Smooth muscle cell (in vitro differentiated cells): Measurements from ENCODE around the gene PAGE2. TPM values are rescaled to one million over a fixed set of nuclear protein-coding genes. Genes with fewer than 3 reads are reported as not detected.

ENCODE experiments used
- DNase-seq: peaks from one replicate; lab custom pipeline; 2025; ENCODE audit not compliant: unreplicated experiment; lab: John Stamatoyannopoulos, UW
- H2AFZ ChIP-seq: fragments of 200-600 bp; sonication (generic); 2 replicates; pipeline ENCODE4 v1.6.0; 2016; ENCODE audit warnings: antibody characterized with exemption, low read depth, mild to moderate bottlenecking
- H3F3A ChIP-seq: fragments of 200-600 bp; sonication (generic); 2 replicates; pipeline ENCODE4 v1.6.0; 2017; ENCODE audit warnings: antibody characterized with exemption, low read depth
- H3K27ac ChIP-seq: fragments of 200-600 bp; sonication (generic); 2 replicates; pipeline ENCODE4 v1.5.1; 2016; ENCODE audit warnings: low read depth, mild to moderate bottlenecking
- H3K27me3 ChIP-seq: fragments of 200-600 bp; sonication (generic); 2 replicates; pipeline ENCODE4 v1.6.1; 2016; ENCODE audit warnings: low read depth, mild to moderate bottlenecking
- H3K36me3 ChIP-seq: fragments of 200-600 bp; sonication (generic); 2 replicates; pipeline ENCODE4 v1.5.1; 2016; ENCODE audit warnings: low read depth
- H3K4me1 ChIP-seq: fragments of 200-600 bp; sonication (generic); 2 replicates; pipeline ENCODE4 v1.5.1; 2016; ENCODE audit warnings: low read depth
- H3K4me2 ChIP-seq: fragments of 200-600 bp; sonication (generic); 2 replicates; pipeline ENCODE4 v1.6.0; 2016; ENCODE audit warnings: mild to moderate bottlenecking
- H3K4me3 ChIP-seq: fragments of 200-600 bp; sonication (generic); 2 replicates; pipeline ENCODE4 v1.5.1; 2016; ENCODE audit warnings: mild to moderate bottlenecking
- H3K79me2 ChIP-seq: fragments of 200-600 bp; sonication (generic); 2 replicates; pipeline ENCODE4 v1.6.0; 2016; ENCODE audit warnings: low read depth, mild to moderate bottlenecking
- H3K9ac ChIP-seq: fragments of 200-600 bp; sonication (generic); 2 replicates; pipeline ENCODE4 v1.6.0; 2016; ENCODE audit warnings: low read depth
- H3K9me3 ChIP-seq: fragments of 200-600 bp; sonication (generic); replicated peaks from 2 replicates; pipeline ENCODE4 v1.5.1; 2016; ENCODE audit warnings: low read depth
- H4K20me1 ChIP-seq: fragments of 200-600 bp; sonication (generic); 2 replicates; pipeline ENCODE4 v1.6.0; 2016; ENCODE audit warnings: low read depth
- CTCF ChIP-seq: fragments of 200-600 bp; sonication (generic); IDR thresholded peaks from 2 replicates; pipeline ENCODE4 v1.5.1; 2017; ENCODE audit warnings: borderline replicate concordance, mild to moderate bottlenecking, antibody characterized with exemption; ENCODE audit not compliant: insufficient read depth, poor library complexity, severe bottlenecking
- WGBS: methylation state at CpG from one replicate; pipeline ENCODE4 v1.1.7; 2016; ENCODE audit warnings: low lambda C conversion rate; 5-methylcytosine and 5-hydroxymethylcytosine counted together
- polyA plus RNA-seq: library from polyadenylated mRNA; unstranded; fragments of >200 nt; fragmentation: Nextera tagmentation; extraction: Ambion mirVana; gene quantifications from 2 replicates; pipeline ENCODE4 v1.2.1, GENCODE V29; 2016
- total RNA-seq: library from RNA; depleted of rRNA; stranded (reverse); fragments of >200 nt; gene quantifications from 2 replicates; pipeline ENCODE4 v1.2.3, GENCODE V29; 2014

PAGE2 gene
- total and polyA plus RNA-seq, 2 experiments from 2014 or later = not detected

GRCh38 chrX:55118574-55118973 lies 29.8 kb downstream of the PAGE2 start:
- Histone ChIP-seq H3K36me3 (no peaks in the 10 kb centered on the region), H4K20me1 (no peaks in the 10 kb centered on the region), H2AFZ (no peak overlapping the region), H3K79me2 (no peaks in the 10 kb centered on the region), H3K27ac (no peak overlapping the region), H3K27me3 (no peaks in the 10 kb centered on the region), H3K9me3 (no peaks in the 10 kb centered on the region), H3K4me2 (no peak overlapping the region), H3F3A (no peaks in the 10 kb centered on the region), H3K9ac (no peak overlapping the region), H3K4me3 (no peak overlapping the region), H3K4me1 (peaks cover 5% of the 10 kb centered on the region)
- 92% methylated on average over 3 of the region's 3 CpGs for WGBS
- DNase-seq = no peak
- TF ChIP-seq CTCF = no peak

GRCh38 chrX:55119271-55119670 lies 30.5 kb downstream of the PAGE2 start:
- no peak for TF ChIP-seq CTCF
- no peaks in the 10 kb centered on the region for H3K27me3 ChIP-seq
- H3K9ac ChIP-seq = no peak overlapping the region
- H4K20me1 ChIP-seq = no peaks in the 10 kb centered on the region
- H3K4me3 ChIP-seq = no peak overlapping the region
- peaks cover 5% of the 10 kb centered on the region for H3K4me1 ChIP-seq
- H2AFZ ChIP-seq = no peak overlapping the region
- no peaks in the 10 kb centered on the region for H3K36me3 ChIP-seq
- no peak overlapping the region for H3K27ac ChIP-seq
- H3K79me2 ChIP-seq = no peaks in the 10 kb centered on the region
- DNase-seq = no peak
- no peaks in the 10 kb centered on the region for H3F3A ChIP-seq
- no peak overlapping the region for H3K4me2 ChIP-seq
- H3K9me3 ChIP-seq = no peaks in the 10 kb centered on the region

- H3K27me3 ChIP-seq = no peaks in the 10 kb centered on the region
- no peak overlapping the region for H3K4me2 ChIP-seq
- H3K9ac ChIP-seq = no peak overlapping the region
- H3K79me2 ChIP-seq = no peaks in the 10 kb centered on the region
- no peak for DNase-seq
- no peaks in the 10 kb centered on the region for H3K36me3 ChIP-seq
- no peak overlapping the region for H3K4me3 ChIP-seq
- H4K20me1 ChIP-seq = no peaks in the 10 kb centered on the region
- 31% methylated on average over 1 of the region's 1 CpG for WGBS
- no peak overlapping the region for H3K27ac ChIP-seq
- H3F3A ChIP-seq = no peaks in the 10 kb centered on the region
- no peak overlapping the region for H2AFZ ChIP-seq
- H3K9me3 ChIP-seq = no peaks in the 10 kb centered on the region
- no peak for TF ChIP-seq CTCF
- H3K4me1 ChIP-seq = peaks cover 5% of the 10 kb centered on the region
Observed at GRCh38 chrX:55119712-55120111, 30.9 kb downstream of the PAGE2 start.

- H3K4me1 ChIP-seq = peaks cover 5% of the 10 kb centered on the region
- no peak overlapping the region for H3K27ac ChIP-seq
- no peaks in the 10 kb centered on the region for H3K36me3 ChIP-seq
- no peak overlapping the region for H2AFZ ChIP-seq
- no peaks in the 10 kb centered on the region for H3K27me3 ChIP-seq
- H3K9ac ChIP-seq = no peak overlapping the region
- H3K9me3 ChIP-seq = no peaks in the 10 kb centered on the region
- H3K4me3 ChIP-seq = no peak overlapping the region
- no peaks in the 10 kb centered on the region for H3K79me2 ChIP-seq
- DNase-seq = no peak
- H3K4me2 ChIP-seq = no peak overlapping the region
- no peak for TF ChIP-seq CTCF
- H4K20me1 ChIP-seq = no peaks in the 10 kb centered on the region
- 22% methylated on average over 2 of the region's 2 CpGs for WGBS
- no peaks in the 10 kb centered on the region for H3F3A ChIP-seq
Observed at GRCh38 chrX:55120761-55121358, 32.0 kb downstream of the PAGE2 start.
